DOHH2 (cell line): ENCODE results near the gene EYA4.

Experiments
- EZH2phosphoT487 ChIP-seq: fragments of 200-600 bp; sonication (generic); IDR thresholded peaks from 2 replicates; pipeline ENCODE4 v1.6.1; 2017; ENCODE audit warnings: borderline replicate concordance, mild to moderate bottlenecking, antibody characterized with exemption, low read length, moderate library complexity, mixed read lengths
- TF ChIP-seq, protein P1 (sequence below): fragments of 200-600 bp; sonication (generic); IDR thresholded peaks from one replicate; pipeline ENCODE4 v1.5.1; 2014; ENCODE audit warnings: antibody characterized with exemption, mild to moderate bottlenecking, low read depth, low read length; ENCODE audit not compliant: poor library complexity, severe bottlenecking

DNA sequence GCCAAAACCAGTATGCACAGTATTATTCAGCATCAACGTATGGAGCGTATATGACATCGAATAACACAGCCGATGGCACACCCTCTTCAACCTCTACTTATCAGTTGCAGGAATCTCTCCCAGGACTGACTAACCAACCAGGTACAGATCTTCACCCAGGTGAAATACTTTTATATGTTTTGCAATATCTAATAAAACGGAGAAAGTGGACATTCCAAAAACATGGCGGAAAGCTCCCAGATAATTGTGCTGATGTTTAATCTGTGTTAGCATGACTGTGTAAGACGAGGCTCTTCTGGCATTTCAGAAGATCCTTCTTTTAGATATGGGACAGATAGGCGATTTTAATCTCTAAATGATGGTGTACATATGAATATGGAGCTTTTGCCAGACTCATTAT, 227.4 kb downstream of the EYA4 start:
- TF ChIP-seq EZH2phosphoT487: no peak
- TF ChIP-seq, protein P1, sequence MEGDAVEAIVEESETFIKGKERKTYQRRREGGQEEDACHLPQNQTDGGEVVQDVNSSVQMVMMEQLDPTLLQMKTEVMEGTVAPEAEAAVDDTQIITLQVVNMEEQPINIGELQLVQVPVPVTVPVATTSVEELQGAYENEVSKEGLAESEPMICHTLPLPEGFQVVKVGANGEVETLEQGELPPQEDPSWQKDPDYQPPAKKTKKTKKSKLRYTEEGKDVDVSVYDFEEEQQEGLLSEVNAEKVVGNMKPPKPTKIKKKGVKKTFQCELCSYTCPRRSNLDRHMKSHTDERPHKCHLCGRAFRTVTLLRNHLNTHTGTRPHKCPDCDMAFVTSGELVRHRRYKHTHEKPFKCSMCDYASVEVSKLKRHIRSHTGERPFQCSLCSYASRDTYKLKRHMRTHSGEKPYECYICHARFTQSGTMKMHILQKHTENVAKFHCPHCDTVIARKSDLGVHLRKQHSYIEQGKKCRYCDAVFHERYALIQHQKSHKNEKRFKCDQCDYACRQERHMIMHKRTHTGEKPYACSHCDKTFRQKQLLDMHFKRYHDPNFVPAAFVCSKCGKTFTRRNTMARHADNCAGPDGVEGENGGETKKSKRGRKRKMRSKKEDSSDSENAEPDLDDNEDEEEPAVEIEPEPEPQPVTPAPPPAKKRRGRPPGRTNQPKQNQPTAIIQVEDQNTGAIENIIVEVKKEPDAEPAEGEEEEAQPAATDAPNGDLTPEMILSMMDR: no peak
